Activated naive CD4-positive, alpha-beta T cell treated with anti-CD3 and anti-CD28 coated beads, Interleukin-2, amount 10 ng/mL, durations not matched to agents 7 days and 5 days (primary cell): Measurements from ENCODE around the gene CAB39.

ENCODE experiments used
- CTCF ChIA-PET: fragments of 350-600 bp; sonication (Branson Sonifier 250); formaldehyde crosslinking; loops from one replicate; lab custom pipeline; 2021; ENCODE audit warnings: antibody characterized with exemption; lab: Charles Lee
- DNase-seq: peaks from one replicate; pipeline ENCODE4 v3.0.0-alpha.2; 2020
- H3K27ac Mint-ChIP-seq: one replicate; pipeline ENCODE4 v1.8.0; 2021; ENCODE audit warnings: mild to moderate bottlenecking, moderate library complexity, mixed read lengths
- H3K27me3 Mint-ChIP-seq: one replicate; pipeline ENCODE4 v1.8.0; 2021; ENCODE audit warnings: mild to moderate bottlenecking, mixed read lengths
- H3K36me3 Mint-ChIP-seq: one replicate; pipeline ENCODE4 v1.8.0; 2021; ENCODE audit warnings: mixed read lengths
- H3K4me1 Mint-ChIP-seq: one replicate; pipeline ENCODE4 v1.8.0; 2021; ENCODE audit warnings: mixed read lengths
- H3K4me3 Mint-ChIP-seq: one replicate; pipeline ENCODE4 v1.8.0; 2021; ENCODE audit warnings: mild to moderate bottlenecking, moderate library complexity, mixed read lengths
- H3K9me3 Mint-ChIP-seq: one replicate; pipeline ENCODE4 v1.8.0; 2021; ENCODE audit warnings: mixed read lengths

CAB39 gene

DNA sequence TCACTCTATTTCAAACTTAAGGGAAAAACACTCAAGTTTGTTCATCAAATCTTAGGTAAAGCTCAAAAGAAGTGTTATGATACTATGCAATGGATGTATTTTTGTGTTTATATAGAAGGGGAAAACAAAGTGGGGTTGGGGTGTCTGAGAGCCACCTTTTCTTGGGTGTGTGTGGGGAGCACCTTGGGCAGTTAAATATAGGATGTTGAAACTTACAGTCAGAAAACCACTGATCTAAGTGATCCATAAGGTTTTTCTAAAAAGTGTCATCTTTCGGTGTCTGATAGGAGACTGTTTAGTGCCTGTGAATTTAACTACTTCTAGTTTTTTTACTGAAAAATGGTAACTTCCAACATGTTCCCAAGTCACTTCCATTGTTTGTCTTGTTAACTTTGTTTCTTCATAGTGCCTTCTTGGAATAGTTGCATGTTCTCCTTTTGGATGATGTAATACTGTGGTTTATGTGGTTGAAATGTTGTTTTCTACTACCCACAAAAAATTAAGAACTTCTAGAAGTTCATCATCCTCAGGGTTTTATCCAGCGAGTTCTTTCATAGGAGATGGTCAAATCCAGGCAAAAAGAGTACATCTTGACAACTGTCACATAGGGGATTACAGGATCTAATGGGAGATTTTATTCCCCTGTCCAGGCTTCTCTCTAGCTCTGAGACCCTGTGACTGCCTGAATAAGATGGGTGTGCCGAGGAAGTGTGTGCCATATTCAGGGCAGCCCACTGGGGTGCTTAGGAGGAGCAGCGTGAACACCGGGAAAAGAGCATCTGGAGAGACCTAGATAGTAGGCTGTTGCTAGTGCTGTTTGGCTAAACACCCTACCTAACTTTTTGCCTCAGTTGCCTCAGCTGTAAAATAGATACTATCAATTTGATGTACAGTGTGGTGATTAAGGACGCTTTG, 46.2 kb downstream of the CAB39 start:
- no peak for DNase-seq
- H3K27me3 Mint-ChIP-seq = no peaks in the 10 kb centered on the region
- peaks cover 66% of the 10 kb centered on the region for H3K4me1 Mint-ChIP-seq
- H3K9me3 Mint-ChIP-seq = no peaks in the 10 kb centered on the region
- peak overlapping the region; percentile 74 for H3K27ac Mint-ChIP-seq
- CTCF ChIA-PET = interaction anchor here (0.8 kb wide), 1 partner anchor 44 kb away, joined by 3 read pairs; no protein-coding TSS in a partner anchor
- H3K4me3 Mint-ChIP-seq = no peak overlapping the region
- peaks cover 49% of the 10 kb centered on the region for H3K36me3 Mint-ChIP-seq

DNA sequence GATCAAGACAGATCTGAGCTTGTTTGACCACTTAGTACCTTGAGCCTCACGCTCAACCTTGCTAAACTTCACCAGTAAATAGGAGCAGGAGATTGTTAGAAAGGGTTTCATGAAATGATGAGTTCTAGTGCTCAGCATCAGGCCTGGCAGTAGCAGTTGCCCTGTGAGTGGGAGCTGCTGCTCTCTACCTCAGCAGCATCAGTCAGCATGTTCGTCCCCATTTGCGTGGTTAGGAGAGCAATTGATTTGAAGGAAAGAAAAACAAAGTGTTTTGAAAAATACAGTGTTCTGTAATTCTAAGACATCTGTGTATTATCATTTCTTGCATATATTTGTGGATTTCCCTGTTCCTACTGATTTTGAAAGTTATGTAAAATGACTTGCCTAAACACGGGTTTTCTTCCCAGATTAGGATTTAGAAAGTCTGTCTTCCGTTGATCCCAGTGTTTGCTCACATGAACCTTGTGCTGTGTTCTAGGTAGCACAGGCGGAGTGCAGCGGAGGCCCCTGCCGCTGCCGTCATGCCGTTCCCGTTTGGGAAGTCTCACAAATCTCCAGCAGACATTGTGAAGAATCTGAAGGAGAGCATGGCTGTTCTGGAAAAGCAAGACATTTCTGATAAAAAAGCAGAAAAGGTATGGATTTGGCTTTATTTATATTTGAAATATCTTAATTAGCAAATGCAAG, 47.0 kb downstream of the CAB39 start:
- Mint-ChIP-seq H3K4me3 (no peak overlapping the region), H3K27ac (peak overlapping the region; percentile 74), H3K9me3 (no peaks in the 10 kb centered on the region), H3K4me1 (peaks cover 64% of the 10 kb centered on the region), H3K36me3 (peaks cover 50% of the 10 kb centered on the region), H3K27me3 (no peaks in the 10 kb centered on the region)
- DNase-seq = no peak
- CTCF ChIA-PET = no interaction called here

DNA sequence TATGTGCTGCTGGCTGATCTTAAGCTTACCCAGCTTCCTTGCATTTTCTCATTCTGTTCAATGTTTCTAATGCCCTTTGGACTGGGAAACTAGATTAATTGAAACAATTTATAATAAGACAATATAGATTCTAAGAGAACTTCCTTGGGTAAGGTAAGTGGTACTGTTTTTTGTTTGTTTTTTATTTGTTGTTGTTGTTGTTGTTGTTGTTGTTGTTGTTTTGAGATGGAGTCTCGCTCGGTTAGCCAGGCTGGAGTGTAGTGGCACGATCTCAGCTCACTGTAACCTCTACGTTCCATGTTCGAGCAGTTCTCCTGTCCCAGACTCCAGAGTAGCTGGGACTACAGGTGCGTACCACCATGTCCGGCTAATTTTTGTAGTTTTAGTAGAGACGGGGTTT, 49.1 kb downstream of the CAB39 start:
- Mint-ChIP-seq H3K4me3 (no peak overlapping the region), H3K9me3 (no peaks in the 10 kb centered on the region), H3K36me3 (peaks cover 54% of the 10 kb centered on the region), H3K27ac (no peak overlapping the region), H3K27me3 (no peaks in the 10 kb centered on the region), H3K4me1 (peaks cover 54% of the 10 kb centered on the region)
- no peak for DNase-seq
- CTCF ChIA-PET = interaction anchor here (0.8 to 2.2 kb wide), 6 partner anchors 14 to 57 kb away, joined by 3 to 7 read pairs (median 4); no protein-coding TSS in a partner anchor

GRCh38 chr2:230762317-230762896, 49.8 kb downstream of the CAB39 start:
- no peak overlapping the region for H3K27ac Mint-ChIP-seq
- CTCF ChIA-PET = interaction anchor here (0.8 to 2.2 kb wide), 8 partner anchors 10 to 57 kb away, joined by 3 to 7 read pairs (median 4); no protein-coding TSS in a partner anchor
- peak; percentile 43 for DNase-seq

GRCh38 chr2:230764346-230764745, 51.7 kb downstream of the CAB39 start:
- Mint-ChIP-seq H3K27me3 (no peaks in the 10 kb centered on the region), H3K27ac (no peak overlapping the region), H3K36me3 (peaks cover 72% of the 10 kb centered on the region), H3K4me1 (peaks cover 48% of the 10 kb centered on the region), H3K4me3 (no peak overlapping the region), H3K9me3 (no peaks in the 10 kb centered on the region)
- DNase-seq = no peak
- CTCF ChIA-PET = interaction anchor here (0.6 to 1.8 kb wide), 4 partner anchors 17 to 262 kb away, joined by 3 to 7 read pairs (median 4); no protein-coding TSS in a partner anchor

More at GRCh38 chr2:230762317-230762896, 49.8 kb downstream of the CAB39 start:
- H3K36me3 Mint-ChIP-seq = peaks cover 58% of the 10 kb centered on the region
- peaks cover 52% of the 10 kb centered on the region for H3K4me1 Mint-ChIP-seq
- no peak overlapping the region for H3K4me3 Mint-ChIP-seq
- H3K27me3 Mint-ChIP-seq = no peaks in the 10 kb centered on the region
- no peaks in the 10 kb centered on the region for H3K9me3 Mint-ChIP-seq

GRCh38 chr2:230765611-230766300, 53.1 kb downstream of the CAB39 start:
- no peak for DNase-seq
- Mint-ChIP-seq H3K27ac (no peak overlapping the region), H3K4me3 (no peak overlapping the region), H3K36me3 (peaks cover 70% of the 10 kb centered on the region), H3K4me1 (peaks cover 45% of the 10 kb centered on the region), H3K9me3 (no peaks in the 10 kb centered on the region), H3K27me3 (no peaks in the 10 kb centered on the region)
- CTCF ChIA-PET = no interaction called here

DNA sequence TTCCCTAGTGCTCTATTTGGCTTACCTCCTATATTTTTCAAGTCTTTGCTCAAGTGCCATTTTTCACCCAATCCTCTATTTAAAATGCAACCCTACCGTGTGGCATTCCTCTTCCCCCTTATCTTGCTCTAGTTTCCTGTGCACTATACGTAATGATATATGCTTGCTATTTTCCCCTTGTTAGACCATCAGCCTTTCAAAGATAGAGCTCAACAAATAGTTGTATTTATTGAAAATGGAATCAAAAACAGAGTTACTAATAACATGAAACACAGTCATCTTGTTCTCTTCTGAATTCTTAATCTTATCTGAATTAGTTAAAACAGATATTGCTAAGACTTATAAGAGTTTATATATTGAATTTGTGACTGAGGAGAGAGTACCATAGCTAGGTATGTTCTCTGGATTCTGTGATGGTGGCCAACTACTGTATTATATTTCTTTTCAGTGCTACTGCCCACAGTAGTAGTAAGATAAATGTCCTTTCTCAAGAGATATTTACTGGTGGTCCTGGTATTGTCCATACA, 55.3 kb downstream of the CAB39 start:
- CTCF ChIA-PET = no interaction called here
- peaks cover 55% of the 10 kb centered on the region for H3K4me1 Mint-ChIP-seq
- H3K36me3 Mint-ChIP-seq = peaks cover 68% of the 10 kb centered on the region
- DNase-seq = no peak
- no peaks in the 10 kb centered on the region for H3K27me3 Mint-ChIP-seq
- H3K9me3 Mint-ChIP-seq = no peaks in the 10 kb centered on the region
- no peak overlapping the region for H3K4me3 Mint-ChIP-seq
- no peak overlapping the region for H3K27ac Mint-ChIP-seq

- H3K36me3 Mint-ChIP-seq = peaks cover 84% of the 10 kb centered on the region
- no peaks in the 10 kb centered on the region for H3K9me3 Mint-ChIP-seq
- H3K4me1 Mint-ChIP-seq = peaks cover 73% of the 10 kb centered on the region
- peak overlapping the region; percentile 38 for H3K27ac Mint-ChIP-seq
- no peak for DNase-seq
- CTCF ChIA-PET = interaction anchor here (1.2 kb wide), 1 partner anchor 11 kb away, joined by 3 read pairs; no protein-coding TSS in a partner anchor
- no peak overlapping the region for H3K4me3 Mint-ChIP-seq
- H3K27me3 Mint-ChIP-seq = no peaks in the 10 kb centered on the region
These were observed 58.2 kb downstream of the CAB39 start for GRCh38 chr2:230770804-230771203.

GRCh38 chr2:230772156-230772555, 59.5 kb downstream of the CAB39 start:
- CTCF ChIA-PET = interaction anchor here (1.2 kb wide), 1 partner anchor 9 kb away, joined by 3 read pairs; no protein-coding TSS in a partner anchor
- peak overlapping the region; percentile 25 for H3K27ac Mint-ChIP-seq
- DNase-seq = no peak
- H3K36me3 Mint-ChIP-seq = peaks cover 83% of the 10 kb centered on the region
- no peaks in the 10 kb centered on the region for H3K27me3 Mint-ChIP-seq
- no peaks in the 10 kb centered on the region for H3K9me3 Mint-ChIP-seq
- peaks cover 84% of the 10 kb centered on the region for H3K4me1 Mint-ChIP-seq
- no peak overlapping the region for H3K4me3 Mint-ChIP-seq

- Mint-ChIP-seq H3K4me3 (no peak overlapping the region), H3K9me3 (no peaks in the 10 kb centered on the region), H3K27ac (peak overlapping the region; percentile 63), H3K36me3 (peaks cover 80% of the 10 kb centered on the region), H3K27me3 (no peaks in the 10 kb centered on the region), H3K4me1 (peaks cover 85% of the 10 kb centered on the region)
- DNase-seq = peak; percentile 35
- CTCF ChIA-PET = interaction anchor here (0.6 kb wide), 2 partner anchors 36 to 104 kb away, joined by 3 read pairs; no protein-coding TSS in a partner anchor
These were observed 60.6 kb downstream of the CAB39 start for GRCh38 chr2:230773039-230773773.

- H3K4me3 Mint-ChIP-seq = no peak overlapping the region
- CTCF ChIA-PET = interaction anchor here (1.3 kb wide), 1 partner anchor 13 kb away, joined by 7 read pairs; no protein-coding TSS in a partner anchor
- H3K27me3 Mint-ChIP-seq = no peaks in the 10 kb centered on the region
- peaks cover 86% of the 10 kb centered on the region for H3K4me1 Mint-ChIP-seq
- H3K9me3 Mint-ChIP-seq = peaks cover 3% of the 10 kb centered on the region
- no peak for DNase-seq
- peaks cover 74% of the 10 kb centered on the region for H3K36me3 Mint-ChIP-seq
- H3K27ac Mint-ChIP-seq = no peak overlapping the region
These were observed 61.8 kb downstream of the CAB39 start for GRCh38 chr2:230774348-230774951.

DNA sequence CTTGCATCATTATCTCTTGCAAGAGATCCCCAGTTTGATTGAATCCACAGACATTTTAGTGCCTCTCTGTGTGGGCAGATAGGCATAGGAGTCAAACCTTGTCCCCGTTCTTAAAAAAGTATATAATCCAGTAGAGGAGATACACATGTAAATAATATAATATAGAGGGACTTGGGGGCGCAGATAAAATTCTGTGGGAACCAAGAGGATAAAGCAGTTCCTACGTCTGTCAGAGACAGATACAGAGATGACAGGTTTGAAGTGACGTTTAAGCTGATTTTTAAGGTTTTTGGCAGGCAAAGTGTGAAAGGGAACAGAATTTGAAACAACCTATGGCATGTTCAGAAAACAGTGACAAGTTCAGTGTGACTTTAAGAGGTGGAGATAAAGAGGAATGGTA, 63.1 kb downstream of the CAB39 start:
- no peak for DNase-seq
- CTCF ChIA-PET = interaction anchor here (1.3 kb wide), 1 partner anchor 14 kb away, joined by 7 read pairs; no protein-coding TSS in a partner anchor
- Mint-ChIP-seq H3K4me3 (no peak overlapping the region), H3K9me3 (peaks cover 8% of the 10 kb centered on the region), H3K27me3 (no peaks in the 10 kb centered on the region), H3K4me1 (peaks cover 91% of the 10 kb centered on the region), H3K27ac (no peak overlapping the region), H3K36me3 (peaks cover 80% of the 10 kb centered on the region)
